HUES48 (cell line): ENCODE results near the gene GRK7.
"Not testable (repeated sequence)": the region's sequence is repeated elsewhere in the genome, so short reads cannot be mapped to it uniquely, and the experiment has no call there.

ENCODE experiments used
- H3K27ac ChIP-seq: one replicate; pipeline ENCODE4 v1.7.0; 2013; ENCODE audit warnings: low read depth, low read length, inconsistent platforms
- H3K27me3 ChIP-seq: 2 replicates; pipeline ENCODE4 v1.6.1; 2013; ENCODE audit warnings: mild to moderate bottlenecking, low read length; ENCODE audit not compliant: control insufficient read depth, insufficient read depth
- H3K36me3 ChIP-seq: 2 replicates; pipeline ENCODE4 v1.6.1; 2013; ENCODE audit warnings: low read length; ENCODE audit not compliant: control insufficient read depth, insufficient read depth
- H3K4me1 ChIP-seq: 2 replicates; pipeline ENCODE4 v1.6.1; 2013; ENCODE audit warnings: mild to moderate bottlenecking, low read length; ENCODE audit not compliant: control insufficient read depth, insufficient read depth
- H3K4me3 ChIP-seq: 2 replicates; pipeline ENCODE4 v1.5.1; 2013; ENCODE audit warnings: mild to moderate bottlenecking, low read depth, low read length
- H3K9ac ChIP-seq: 2 replicates; pipeline ENCODE4 v1.6.1; 2013; ENCODE audit warnings: mild to moderate bottlenecking, low read depth, low read length, moderate library complexity
- H3K9me3 ChIP-seq: 2 replicates; pipeline ENCODE4 v1.6.1; 2013; ENCODE audit warnings: low read length; ENCODE audit not compliant: control insufficient read depth, insufficient read depth

Gene GRK7

DNA sequence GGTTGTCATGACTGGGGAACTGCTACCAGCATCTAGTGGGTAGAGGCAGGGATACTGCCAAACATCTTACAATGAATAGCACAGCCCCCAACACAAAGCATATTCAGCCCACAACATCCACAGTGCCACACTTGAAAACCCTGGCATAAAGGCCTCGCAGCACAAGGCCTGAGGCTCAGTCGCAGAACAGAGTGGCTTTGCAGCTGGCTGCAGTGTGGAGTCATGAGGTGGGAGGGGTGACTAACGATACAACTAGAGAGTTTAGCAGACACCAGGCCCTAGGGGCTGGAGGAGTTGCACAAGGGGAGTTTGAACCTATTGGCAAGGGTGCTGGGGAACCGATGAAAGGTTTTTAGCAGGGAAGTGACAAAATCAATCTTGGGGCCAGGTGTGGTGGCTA is 32.1 kb downstream of the GRK7 start:
- no peaks in the 10 kb centered on the region for H3K36me3 ChIP-seq
- H3K9me3 ChIP-seq: no peaks in the 10 kb centered on the region
- peaks cover 26% of the 10 kb centered on the region for H3K4me1 ChIP-seq
- H3K27ac ChIP-seq: no peak overlapping the region
- no peak overlapping the region for H3K9ac ChIP-seq
- H3K4me3 ChIP-seq: no peak overlapping the region
- H3K27me3 ChIP-seq: peaks cover 18% of the 10 kb centered on the region

DNA sequence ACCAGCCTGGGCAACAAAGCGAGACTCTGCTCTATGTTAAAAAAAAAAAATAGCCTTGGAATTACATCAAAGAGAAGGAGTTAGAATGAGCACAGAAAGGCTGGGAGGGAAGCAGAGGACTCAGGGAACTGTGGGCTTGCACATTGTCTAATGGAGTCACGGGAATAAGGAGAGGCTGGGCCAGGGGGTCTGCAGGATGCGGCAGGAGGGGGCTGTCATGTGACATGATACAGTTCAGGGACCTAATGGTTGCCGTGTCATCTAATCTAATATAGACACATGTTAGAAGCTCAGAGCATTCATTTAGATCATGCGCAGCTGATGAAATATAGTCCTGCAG is 32.5 kb downstream of the GRK7 start:
- H3K36me3 ChIP-seq: no peaks in the 10 kb centered on the region
- H3K27me3 ChIP-seq: peaks cover 18% of the 10 kb centered on the region
- no peak overlapping the region for H3K27ac ChIP-seq
- H3K9ac ChIP-seq: no peak overlapping the region
- H3K4me1 ChIP-seq: peaks cover 26% of the 10 kb centered on the region
- no peak overlapping the region for H3K4me3 ChIP-seq
- no peaks in the 10 kb centered on the region for H3K9me3 ChIP-seq

GRCh38 chr3:141796081-141796888 is 33.1 kb downstream of the GRK7 start:
- Histone ChIP-seq H3K36me3 (no peaks in the 10 kb centered on the region), H3K4me1 (peaks cover 26% of the 10 kb centered on the region), H3K9ac (no peak overlapping the region), H3K27ac (no peak overlapping the region), H3K9me3 (no peaks in the 10 kb centered on the region), H3K27me3 (peaks cover 18% of the 10 kb centered on the region), H3K4me3 (no peak overlapping the region)

GRCh38 chr3:141796889-141797781 is 33.9 kb downstream of the GRK7 start:
- no peaks in the 10 kb centered on the region for H3K36me3 ChIP-seq
- no peaks in the 10 kb centered on the region for H3K9me3 ChIP-seq
- H3K9ac ChIP-seq: peak overlapping the region; percentile 45; the same call in 1 of the 2 replicates
- peaks cover 18% of the 10 kb centered on the region for H3K27me3 ChIP-seq
- peak overlapping the region; percentile 74 for H3K27ac ChIP-seq
- peaks cover 26% of the 10 kb centered on the region for H3K4me1 ChIP-seq
- H3K4me3 ChIP-seq: peak overlapping the region; percentile 56

DNA sequence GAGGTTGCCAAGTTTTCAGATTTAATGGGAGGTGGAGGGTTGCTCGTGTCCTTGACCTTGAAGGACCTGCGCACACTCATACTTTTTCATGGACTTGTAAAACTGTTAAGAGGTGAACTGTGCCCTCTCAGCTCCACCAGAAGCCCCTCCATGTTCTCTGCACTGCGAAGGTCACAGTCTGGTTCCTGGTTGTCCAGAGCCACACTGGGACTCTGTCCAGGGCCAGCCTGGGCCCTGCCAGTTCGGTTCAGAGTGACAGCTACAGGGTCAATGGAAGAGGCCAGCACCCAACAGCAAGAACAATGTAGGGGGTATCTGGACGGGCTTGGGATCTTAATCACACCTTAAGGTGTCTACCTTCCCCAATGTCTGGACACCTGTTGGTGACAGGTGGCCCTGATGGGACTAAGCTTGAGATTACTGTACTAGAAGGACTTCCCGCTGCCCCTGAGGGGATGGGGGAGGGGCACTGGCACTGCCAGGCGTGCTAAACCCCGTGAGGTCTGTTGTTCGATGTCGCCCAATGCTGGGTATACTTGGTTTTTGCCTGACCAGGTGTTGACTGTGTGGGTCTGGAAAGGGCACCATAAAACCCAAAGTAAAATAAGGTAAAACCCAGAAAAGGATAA is 34.7 kb downstream of the GRK7 start:
- Histone ChIP-seq H3K9ac (no peak overlapping the region), H3K27ac (peak overlapping the region; percentile 74), H3K4me3 (peak overlapping the region; percentile 56), H3K27me3 (peaks cover 18% of the 10 kb centered on the region), H3K36me3 (no peaks in the 10 kb centered on the region), H3K4me1 (peaks cover 26% of the 10 kb centered on the region), H3K9me3 (no peaks in the 10 kb centered on the region)

- H3K36me3 ChIP-seq: no peaks in the 10 kb centered on the region
- H3K9ac ChIP-seq: no peak overlapping the region
- no peaks in the 10 kb centered on the region for H3K9me3 ChIP-seq
- no peak overlapping the region for H3K4me3 ChIP-seq
- no peak overlapping the region for H3K27ac ChIP-seq
- peaks cover 18% of the 10 kb centered on the region for H3K27me3 ChIP-seq
- peaks cover 26% of the 10 kb centered on the region for H3K4me1 ChIP-seq
These were observed 35.2 kb downstream of the GRK7 start for GRCh38 chr3:141798448-141798845.

GRCh38 chr3:141802316-141803077 is 39.3 kb downstream of the GRK7 start:
- H3K9me3 ChIP-seq: no peaks in the 10 kb centered on the region
- H3K4me3 ChIP-seq: no peak overlapping the region
- H3K27ac ChIP-seq: no peak overlapping the region
- H3K27me3 ChIP-seq: peaks cover 8% of the 10 kb centered on the region
- no peak overlapping the region for H3K9ac ChIP-seq
- no peaks in the 10 kb centered on the region for H3K36me3 ChIP-seq
- peaks cover 16% of the 10 kb centered on the region for H3K4me1 ChIP-seq

DNA sequence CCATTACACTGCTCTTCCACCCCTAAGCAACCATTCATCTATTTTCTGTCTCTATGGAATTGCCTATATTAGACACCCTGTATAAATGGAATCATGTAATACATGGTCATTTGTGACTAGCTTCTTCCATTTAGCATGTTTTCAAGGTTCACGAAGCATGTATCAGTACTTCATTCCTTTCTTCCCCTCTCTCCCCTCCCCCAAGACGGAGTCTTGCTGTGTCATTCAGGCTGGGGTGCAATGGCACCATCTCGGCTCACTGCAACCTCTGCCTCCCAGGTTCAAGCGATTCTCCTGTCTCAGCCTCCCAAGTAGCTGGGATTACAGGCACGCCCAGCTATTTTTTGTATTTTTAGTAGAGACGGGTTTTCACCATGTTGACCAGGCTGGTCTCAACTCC is 40.3 kb downstream of the GRK7 start:
- not testable (repeated sequence) for H3K4me3 ChIP-seq, H3K9me3 ChIP-seq, H3K27ac ChIP-seq, H3K9ac ChIP-seq, H3K4me1 ChIP-seq, H3K27me3 ChIP-seq, H3K36me3 ChIP-seq

GRCh38 chr3:141804447-141804777 is 41.2 kb downstream of the GRK7 start:
- H3K4me3 ChIP-seq: no peak overlapping the region
- H3K36me3 ChIP-seq: no peaks in the 10 kb centered on the region
- no peaks in the 10 kb centered on the region for H3K27me3 ChIP-seq
- no peaks in the 10 kb centered on the region for H3K4me1 ChIP-seq
- no peak overlapping the region for H3K9ac ChIP-seq
- no peak overlapping the region for H3K27ac ChIP-seq
- H3K9me3 ChIP-seq: no peaks in the 10 kb centered on the region

- Histone ChIP-seq H3K4me1 (no peaks in the 10 kb centered on the region), H3K9me3 (no peaks in the 10 kb centered on the region), H3K9ac (no peak overlapping the region), H3K4me3 (no peak overlapping the region), H3K27ac (no peak overlapping the region), H3K36me3 (no peaks in the 10 kb centered on the region), H3K27me3 (no peaks in the 10 kb centered on the region)
These were observed 41.8 kb downstream of the GRK7 start for GRCh38 chr3:141804778-141805639.
